Renal cortical epithelial cell (primary cell): ENCODE measurements around the gene LLCFC1. TPM values are rescaled to one million over a fixed set of nuclear protein-coding genes. Genes with fewer than 3 reads are reported as not detected.

ENCODE experiments used
- DNase-seq: peaks from one replicate; pipeline ENCODE4 v3.0.0-alpha.2; 2011; ENCODE audit warnings: low read depth
- total RNA-seq: library from RNA; depleted of rRNA; stranded (reverse); fragments of >200 nt; gene quantifications from 2 replicates; pipeline ENCODE4 v1.2.3, GENCODE V29; 2014

Gene LLCFC1
- total RNA-seq, 1 donor from 2014 or later: not detected

DNA sequence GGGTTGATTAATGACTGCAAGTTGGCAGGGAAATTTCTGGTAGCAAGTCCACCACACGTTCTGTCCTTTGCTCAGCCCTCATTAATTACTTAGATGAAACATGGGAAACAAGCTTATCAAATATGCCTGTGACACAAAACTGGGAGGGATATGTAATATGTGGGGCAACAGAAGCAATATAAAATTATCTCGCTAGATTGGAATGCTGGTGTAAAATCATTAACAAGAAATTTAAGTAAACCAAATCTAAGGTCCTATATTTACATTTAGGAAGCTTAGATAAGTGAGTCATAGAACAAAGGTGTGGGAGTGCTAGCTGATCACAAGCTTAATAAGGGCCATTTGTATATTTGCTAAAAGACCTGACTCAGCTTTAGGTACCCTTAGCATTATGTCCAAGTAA, 29.3 kb upstream of the LLCFC1 start:
- peak; percentile 51 for DNase-seq

DNA sequence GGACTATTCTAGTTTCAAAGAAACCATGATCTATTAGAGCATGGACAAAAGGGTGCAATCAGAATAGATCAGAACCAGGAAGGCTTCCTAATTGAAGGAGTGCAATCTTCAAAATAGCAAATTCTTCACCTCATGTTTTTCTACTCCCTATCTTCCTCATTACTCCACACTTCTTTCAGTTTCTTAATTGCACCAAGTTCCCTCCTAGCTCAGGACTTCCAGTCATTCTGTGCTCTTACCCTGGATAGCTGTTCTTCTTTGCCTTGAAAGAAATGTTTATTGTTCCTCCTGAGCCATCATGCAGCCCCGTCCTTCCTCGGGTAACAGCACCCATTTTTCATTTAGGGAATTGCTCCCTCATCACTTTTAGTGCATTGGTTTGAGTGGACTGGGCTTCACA, 28.8 kb upstream of the LLCFC1 start:
- DNase-seq: no peak

DNA sequence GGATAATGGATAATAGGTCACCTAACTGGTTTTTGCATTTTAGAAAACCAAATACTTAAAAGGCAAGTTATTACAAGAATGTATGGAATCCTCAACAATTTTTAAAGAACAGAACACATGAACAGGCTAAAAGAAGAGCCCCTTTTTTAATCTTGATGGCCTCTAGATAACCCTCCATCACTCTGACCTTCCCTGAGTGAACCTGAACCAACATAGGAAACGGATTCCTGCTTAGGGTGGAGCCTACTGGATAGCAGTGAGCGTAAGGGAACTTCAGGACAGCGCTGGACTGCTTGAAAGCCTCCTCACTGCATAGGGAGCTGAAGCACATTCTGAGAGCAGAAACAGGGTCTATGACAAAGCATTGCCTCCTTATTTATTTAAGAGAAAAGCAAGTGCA, 26.2 kb upstream of the LLCFC1 start:
- DNase-seq: no peak

DNA sequence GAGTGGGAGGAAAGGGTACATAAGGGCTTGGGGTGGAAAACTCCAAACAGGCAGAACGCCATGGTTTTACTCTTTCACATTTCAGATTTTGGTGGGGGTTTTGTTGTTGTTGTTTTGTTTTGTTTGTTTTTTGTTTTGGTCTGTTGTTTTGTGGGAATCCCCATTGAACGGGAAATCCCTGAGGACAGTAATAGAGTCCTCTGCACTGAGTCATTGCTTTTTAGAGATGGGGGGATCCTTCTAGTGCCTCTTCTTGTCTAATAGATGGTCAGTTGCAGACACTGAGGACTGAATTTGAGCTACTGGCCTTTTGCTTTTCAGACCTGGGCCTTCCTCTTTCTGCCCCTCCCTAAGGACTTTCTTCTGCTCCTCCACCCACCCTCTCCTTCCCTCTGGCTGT, 25.7 kb upstream of the LLCFC1 start:
- DNase-seq: no peak

DNA sequence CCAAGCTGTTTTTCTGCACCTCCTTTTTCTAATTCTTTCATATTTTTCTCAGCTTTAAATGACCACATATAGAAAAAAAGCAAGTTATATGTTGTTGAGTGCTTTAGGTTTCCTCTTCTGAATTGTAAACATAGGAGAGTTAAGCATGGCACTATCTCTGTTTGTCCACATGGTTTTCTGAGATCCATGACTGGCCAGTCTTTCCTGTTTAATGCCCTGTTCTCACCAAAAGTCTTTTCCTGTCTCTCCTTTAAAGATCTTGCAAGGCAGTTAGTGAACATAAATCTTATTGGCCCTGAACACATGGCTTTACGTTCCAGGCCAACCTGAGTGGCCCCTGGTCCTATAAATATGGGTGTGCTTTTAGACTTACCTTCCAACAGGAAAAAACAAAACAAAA, 25.2 kb upstream of the LLCFC1 start:
- no peak for DNase-seq

DNA sequence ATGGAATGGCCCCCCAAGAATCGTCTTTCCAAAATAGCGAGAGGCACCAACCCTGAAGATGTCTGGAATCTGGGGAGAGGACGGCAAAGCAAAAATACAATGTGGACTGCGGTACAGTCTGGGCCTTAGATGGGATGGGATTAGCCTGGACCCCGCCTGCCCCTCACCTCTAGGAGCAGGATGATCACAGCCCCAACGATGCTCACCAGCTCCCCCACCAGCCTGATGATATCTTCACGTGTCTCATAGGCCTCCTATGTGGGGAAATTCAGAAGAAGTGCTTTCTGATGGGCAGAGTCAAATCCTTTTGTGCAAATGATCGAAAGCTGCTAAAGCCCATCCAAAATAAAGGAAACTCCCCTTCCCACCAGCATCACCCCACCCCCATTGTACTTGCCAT, 24.0 kb upstream of the LLCFC1 start:
- DNase-seq: no peak

DNA sequence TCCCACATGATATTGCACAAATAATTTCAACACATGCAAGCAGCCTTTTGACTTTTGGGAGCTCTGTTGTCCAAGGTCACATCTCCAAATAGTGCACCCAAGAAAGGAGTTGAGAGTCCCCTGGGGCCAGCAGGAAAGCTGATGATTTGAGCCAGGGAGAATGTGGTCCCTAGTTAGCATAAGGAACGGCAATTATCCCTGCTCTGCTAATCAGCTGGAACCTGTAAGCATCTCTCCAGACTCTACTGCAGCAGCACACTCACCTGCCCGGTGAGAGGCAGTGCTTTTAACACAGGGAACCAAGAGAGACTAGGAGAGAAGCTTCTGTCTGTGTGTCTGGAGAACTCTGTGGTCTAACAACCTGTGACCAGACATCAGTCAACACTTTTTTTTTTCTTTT, 22.8 kb upstream of the LLCFC1 start:
- peak; percentile 39 for DNase-seq

DNA sequence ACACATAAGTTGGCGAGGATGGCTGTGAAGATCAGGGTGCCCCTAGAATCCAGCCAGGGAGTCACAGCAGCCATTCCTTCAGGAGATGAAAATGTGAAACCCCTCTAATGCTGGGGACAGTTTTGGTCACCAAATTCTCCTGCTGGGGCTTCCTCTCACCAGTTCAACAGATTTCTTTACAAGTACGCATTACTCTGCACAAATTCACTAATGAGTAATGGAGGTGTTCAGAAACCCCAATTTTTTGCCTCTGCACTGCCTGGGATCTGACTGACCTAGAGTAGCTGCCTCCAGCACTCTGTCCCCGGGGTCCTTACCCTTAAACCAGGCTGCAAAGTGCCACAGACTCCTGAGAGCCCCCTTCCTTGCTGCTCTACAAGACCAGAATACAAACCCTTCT, 21.8 kb upstream of the LLCFC1 start:
- DNase-seq: no peak

DNA sequence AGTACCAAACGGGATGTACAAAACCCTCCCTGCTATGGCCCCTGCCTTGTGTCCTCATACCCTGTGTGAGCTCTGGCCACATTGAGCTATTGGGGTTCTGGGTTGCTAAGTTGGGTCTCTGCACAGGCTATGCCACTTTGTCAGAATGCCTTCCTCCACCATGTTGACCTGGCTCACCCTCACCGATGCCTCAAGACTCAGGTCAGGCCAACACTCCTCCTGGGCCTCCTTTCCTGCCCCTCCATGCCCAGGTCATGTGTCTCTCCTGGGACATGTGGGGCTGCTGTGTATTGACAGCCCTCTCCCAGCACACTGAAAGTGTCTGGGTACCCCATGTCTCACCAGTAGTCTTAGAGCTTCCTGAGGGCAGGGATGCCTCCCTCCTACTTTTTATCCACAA, 20.4 kb upstream of the LLCFC1 start:
- no peak for DNase-seq

DNA sequence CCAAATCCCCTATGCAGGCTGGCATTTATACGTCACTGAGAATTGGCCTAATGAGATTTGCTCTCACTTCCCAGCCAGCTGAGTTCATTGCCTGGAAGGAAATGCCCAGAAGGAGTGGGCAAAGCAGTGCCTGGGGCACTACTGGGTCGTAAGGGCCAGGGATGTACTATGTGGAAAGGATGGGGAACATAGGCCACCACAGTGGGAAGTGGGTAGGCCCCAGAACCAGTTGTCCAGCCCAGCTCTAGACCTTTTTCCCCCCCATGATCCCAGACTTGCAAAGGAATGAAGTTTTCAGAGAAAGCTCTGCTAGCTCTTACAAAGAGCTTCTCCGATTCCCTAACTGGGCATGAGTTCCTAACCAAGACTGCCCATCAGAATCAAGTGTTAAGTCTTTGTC, 19.6 kb upstream of the LLCFC1 start:
- DNase-seq: no peak

DNA sequence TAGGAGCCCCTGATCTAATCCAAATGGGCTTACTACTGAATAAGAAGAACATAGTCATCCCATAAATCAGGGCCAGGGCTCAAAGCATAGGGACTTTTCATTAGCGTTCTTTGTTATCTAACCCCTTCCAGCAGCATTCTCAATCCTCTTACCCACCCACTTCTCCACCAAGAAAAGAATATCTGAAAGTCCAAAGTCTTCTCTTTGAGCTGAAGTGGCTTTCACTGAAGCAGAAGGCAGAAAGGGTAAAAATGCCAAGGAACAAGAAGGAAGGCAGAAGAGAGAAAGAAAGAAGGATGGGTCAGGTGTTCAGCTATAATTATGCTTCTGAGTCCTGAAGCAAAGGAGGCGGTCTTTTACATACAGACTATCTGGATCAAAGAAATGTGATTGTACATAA, 15.9 kb upstream of the LLCFC1 start:
- no peak for DNase-seq

DNA sequence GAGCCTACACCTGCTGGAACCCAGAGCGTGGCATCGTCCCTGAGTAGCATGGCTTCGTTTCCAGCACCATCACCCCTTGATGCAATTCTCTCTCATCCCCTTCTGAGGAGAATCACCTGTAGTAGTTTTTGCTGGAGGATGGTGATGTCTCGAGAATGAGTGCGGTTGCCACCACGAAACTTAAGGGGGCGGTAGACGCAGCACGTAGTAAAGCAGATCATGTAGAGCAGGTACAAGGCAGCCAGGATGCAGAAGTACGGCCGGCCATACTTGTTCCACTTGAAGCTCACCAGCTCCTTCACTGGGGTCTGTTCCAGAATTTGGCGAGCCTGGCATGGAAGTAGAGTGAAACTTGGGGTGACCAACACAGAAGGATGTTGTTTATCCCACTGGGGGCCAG, 13.9 kb upstream of the LLCFC1 start:
- DNase-seq: no peak

DNA sequence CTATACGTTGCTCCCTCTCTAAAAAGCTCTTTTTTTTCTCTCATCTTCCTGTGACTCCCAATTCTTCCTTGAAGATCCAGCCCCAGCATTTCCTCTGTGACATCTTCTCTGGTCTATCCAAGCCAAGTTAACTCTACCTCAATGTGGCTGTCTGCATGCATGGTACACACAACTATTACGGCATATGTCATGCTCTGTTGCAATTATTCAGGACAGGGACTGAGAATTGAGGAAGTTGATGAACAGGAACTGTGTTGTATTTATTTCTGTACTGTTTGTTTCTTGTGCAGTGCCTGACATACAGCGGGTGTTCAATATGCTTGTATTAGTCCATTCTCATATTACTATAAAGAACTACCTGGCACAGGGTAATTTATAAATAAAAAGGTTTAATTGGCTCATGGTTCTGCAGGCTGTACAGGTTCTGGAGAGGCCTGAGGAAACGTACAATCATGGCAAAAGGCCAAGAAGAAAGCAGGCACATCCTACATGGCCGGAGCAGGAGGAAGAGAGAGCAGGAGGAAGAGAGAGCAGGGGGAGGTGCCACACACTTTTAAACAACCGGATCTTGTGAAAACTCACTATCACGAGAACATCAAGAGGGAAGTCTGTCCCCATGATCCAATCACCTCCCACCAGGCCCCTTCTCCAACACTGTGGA, 12.1 kb upstream of the LLCFC1 start:
- no peak for DNase-seq

DNA sequence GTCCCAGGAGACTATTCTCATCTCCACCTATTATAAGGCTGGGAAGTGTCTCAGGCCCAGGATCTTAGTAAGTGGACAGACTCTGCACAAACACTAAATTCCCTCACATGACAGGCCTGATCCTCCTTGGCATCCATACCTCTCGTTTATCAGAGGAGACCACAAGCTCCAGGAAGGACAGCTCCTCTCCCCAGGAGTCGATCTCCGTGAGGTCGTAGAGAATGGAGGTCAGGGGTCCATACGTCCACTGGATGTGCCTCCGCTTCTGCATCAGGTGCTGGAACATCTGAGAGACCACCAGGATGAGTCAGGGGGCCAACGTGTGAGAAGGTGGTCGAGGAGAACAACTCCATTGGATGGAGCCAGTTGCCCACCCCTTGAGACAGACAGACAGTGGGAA, 11.3 kb upstream of the LLCFC1 start:
- no peak for DNase-seq

DNA sequence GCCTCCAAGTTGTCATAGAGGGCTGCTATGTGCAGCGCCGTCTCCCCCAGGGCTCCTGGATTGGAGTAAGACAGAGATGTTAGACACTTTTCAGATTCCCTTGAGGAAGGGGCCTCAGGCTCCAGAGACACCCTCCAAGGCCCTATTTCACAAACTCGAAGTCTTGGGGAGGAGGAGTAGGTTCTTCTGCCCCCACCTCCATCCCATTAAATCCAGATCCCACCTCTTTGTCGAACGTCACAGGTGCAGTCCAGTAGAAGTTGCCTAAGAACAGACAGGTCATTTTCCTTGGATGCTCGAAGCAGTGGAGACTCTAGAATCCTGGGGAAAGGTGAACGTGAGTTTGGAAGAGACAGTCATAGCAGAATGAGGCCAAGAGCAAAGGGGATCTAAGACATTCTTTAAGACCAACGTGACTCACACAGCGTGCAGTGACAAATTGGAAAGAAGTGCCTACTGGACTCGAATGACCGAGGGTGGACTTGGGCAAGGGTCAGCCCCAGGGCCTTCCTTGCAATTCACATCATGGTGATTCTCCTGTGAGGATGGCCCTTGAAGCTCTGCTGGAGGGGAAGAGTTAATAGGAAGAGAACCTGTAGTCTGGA, 9.1 kb upstream of the LLCFC1 start:
- no peak for DNase-seq

DNA sequence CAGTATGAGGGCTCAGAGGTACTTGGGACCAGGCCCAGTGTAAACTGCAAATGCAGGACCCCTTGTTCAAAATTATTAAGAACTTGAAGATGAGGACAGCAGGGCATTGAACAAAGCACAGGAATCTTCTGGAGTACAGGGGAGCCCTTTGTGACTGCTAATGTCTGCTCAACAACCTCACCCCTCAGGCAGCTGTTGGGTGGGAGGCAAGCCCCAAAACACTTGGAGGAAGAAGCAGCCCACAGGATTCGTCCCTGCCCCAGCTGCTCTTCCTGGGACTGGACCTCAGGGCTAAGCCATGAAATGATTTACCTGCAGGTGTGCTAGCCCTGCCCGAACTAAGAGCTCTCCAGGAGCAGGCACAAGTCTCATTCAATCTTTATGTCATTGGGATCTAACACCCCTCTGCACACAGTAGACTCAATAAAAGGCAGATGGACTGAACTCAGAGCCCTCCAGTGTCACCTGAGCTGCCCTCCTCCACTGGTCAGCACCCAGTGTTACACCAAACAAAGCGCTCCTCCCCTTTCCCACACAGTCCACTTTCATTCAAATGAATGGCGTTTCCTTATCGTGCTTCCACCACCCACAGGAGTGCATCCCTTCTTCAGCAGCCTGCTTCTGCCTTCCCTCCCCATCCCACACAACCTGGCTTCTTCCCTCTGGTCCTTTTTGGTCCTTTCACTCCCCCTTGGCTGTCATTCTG, 6.7 kb upstream of the LLCFC1 start:
- DNase-seq: no peak

DNA sequence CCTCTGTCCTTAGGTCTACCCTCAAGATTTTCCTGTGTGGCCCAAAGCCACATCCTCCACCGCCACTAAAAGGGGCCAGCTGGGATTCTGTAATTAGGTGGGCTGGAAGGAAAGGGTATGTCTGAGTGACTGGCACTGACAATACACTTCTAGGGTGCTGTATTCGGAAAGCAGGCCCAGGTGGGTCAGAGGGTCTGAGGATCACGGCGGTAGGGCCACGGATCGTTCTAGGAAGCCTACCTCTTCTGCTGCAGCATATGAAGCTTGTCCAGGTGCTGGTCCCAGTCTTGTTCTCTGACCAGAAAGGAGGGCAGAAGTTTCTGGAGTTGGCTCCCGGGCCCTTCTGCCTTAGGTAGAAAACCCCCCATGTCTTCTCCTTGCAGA, 6.2 kb upstream of the LLCFC1 start:
- DNase-seq: no peak

DNA sequence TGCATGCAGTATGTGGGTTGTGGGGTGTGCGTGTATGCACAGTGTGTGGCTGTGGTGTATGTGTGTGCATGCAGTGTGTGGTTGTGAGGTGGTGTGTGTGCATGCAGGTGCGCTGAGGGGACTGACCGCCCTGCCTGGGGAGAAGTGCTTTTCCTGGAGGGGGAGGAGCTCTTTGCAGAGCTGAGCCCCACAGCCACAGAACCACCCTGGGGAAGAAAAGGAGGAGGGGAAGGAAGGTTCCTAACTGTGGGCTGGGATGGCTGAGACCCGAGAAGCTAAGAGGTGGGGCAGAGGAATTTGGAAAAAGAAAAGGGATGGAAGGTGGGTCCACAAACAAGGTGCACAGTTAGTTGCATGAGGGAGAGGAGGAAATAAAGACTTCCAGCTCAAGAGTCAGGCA, 5.7 kb upstream of the LLCFC1 start, which contains the start of gene TRPV5:
TSS of gene TRPV5 (minus strand) at position 123 of the 400 bp plus-strand sequence. CDS start 287 bp downstream, outside the sequence.
- no peak for DNase-seq

DNA sequence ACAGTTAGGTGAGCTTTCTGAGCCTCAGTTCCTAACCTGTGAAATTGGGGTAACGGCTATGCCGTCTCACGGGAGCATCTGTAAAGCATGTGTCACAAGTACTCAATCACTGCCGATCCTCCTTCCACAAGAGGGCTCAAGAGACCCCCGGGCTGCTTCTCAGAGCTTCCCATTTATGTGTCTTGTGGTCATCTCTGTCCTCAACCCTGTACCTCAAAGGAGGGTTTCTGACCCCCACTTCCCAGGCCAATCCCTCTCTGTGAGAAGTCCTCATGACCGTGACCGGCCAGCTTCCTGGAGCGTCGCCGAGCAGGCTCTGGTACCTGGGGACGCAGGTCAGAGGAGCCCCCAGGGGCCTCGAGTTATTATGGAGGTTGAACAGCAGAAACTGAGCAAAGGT, 5.2 kb upstream of the LLCFC1 start:
- no peak for DNase-seq

DNA sequence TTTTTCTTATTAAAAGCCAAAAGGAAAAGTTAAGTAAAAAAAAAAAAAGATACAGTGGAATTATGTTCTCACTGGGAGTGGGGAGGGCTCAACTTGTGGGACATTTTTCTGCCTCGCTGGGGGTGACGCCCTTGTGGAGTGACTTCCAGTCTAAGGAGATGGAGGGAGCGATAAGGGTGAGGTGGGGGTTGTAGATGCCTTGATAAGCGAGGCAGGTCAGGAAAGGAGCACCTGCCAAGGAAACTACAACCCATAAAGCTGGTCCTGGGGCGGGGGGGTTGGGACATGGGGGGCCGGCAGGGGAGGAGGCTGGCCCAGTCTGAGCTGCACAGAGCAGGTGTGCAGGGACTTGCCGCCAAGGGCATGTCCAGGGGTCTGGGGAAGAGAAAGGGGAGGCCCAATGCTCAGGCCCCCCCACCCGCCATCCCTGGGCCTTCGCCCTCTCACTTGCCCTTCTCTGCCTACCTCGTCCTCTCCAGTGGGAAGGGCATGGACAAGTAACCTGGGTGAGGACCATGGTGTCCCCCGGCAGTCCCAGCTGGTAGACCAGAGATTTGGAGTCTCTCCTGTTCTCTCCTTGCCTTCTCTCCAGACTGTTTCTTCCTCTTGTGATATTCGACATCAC, 3.2 kb upstream of the LLCFC1 start:
- no peak for DNase-seq

DNA sequence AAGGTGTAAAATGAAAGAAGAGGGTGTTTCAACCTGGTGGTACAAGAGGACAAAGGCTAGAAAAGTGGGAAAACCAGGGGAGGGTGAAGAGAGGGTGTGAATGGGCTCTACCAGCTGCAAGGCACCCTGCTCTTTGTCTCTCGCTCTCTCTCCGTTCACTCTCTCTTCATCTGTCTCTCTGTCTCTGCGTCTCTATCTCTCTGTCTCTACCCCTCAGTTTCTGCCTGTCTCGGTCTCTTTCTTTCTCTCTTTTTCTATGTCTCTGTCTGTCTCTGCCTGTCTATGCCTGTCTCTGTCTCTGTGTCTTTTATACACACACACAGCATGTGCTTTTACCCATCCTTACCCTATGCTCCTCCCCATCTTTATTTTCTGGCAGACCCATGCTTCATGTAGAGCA, 673 bp upstream of the LLCFC1 start:
- no peak for DNase-seq

DNA sequence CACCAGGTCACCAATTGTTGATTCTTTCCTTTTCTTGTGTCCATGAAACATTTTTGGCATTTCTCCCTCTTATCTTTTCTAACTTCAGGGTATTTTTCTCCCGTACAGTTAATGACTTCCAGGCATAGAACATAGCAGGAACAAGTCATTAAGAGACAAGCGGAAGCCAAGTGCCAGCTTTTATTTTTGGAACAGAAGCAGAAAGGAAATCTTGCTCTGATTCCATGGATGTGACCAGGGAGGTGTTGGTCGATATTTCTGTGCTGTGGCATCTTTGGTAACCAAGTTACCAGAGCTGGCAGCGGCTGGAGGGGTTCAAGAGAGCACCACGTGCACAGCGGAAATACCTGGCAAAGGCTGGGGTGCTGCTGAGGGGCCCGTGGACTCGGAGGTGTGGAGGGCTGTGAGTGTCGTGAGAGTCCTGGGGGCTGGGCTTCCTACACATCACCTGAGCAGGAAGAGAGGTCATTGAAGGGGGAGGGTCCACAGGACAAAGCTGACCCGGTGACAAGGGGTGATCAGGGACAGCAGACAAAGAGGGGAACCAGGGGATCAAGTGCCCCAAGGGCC, 1.8 kb downstream of the LLCFC1 start:
- no peak for DNase-seq

DNA sequence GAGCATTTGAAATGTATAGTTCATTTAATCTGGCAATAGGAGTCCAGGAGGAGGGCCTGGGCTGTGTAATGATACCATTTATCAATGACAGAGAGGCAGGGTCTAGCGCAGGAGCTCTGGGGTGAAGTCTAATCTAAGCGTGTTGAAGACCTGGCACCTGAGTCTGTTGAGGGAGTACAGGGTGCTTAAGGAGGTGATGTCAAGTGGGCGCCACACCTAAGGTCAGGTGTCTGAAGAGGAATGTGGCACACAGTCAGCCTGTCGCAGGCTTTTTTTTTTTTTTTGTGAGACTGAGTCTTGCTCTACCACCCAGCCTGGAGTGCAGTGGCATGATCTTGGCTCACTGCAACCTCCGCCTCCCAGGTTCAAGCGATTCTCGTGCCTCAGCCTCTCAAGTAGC, 2.3 kb downstream of the LLCFC1 start:
- DNase-seq: no peak
